ENCODE data around the gene MAML3.

The MAML3 gene

DNA sequence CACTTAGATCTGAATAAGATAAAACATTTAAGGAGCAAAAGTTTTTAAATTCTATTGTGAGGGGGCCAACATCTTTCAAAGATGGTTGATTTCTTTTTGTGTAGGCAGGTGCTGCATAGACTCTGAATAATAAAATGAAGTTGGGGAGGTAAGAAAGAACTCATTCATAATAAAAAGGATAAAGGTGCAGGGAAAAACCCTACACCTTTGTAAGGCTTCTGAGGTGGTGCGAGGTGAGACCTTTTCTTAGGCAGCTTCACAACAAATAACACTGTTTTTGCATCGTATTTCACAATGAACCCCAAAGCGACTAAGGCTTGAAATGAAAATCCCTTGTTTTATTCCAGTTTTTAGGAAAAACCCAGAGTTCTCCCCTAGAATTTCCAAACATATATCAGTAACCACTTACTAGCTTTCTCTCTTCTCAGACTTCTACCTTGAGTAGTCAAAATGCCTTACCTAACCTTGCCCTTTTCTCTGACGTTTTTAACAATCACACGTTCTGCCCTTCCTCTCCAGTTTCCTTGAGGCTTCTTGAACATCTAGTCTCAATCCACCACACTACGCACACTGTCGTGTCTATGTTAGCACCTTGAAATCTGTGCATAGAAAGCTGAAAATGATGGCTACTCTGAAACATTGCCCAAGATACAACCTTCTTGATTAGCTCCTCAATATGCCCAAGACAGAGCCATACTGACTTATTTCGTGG is 30.2 kb downstream of the MAML3 start:
- DNase-seq = no peak

DNA sequence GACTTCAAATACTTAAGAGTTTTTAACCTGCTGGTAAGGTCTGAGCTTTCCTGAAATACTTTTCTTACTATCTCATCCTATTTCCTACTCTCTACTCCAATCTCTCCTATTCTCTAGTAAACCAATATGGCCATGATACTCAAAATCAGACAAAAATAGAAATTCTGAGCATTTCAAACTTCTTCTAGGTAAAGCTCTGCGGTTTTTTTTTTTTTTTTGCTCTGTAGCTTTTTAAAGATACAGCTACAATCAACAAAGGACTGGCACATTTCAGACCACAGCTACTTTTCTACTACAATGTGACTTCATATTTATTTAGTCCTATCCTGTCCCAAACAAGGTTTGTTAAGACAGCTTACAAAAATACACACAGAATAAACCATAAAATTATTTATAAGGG is 31.1 kb downstream of the MAML3 start:
- DNase-seq = no peak

DNA sequence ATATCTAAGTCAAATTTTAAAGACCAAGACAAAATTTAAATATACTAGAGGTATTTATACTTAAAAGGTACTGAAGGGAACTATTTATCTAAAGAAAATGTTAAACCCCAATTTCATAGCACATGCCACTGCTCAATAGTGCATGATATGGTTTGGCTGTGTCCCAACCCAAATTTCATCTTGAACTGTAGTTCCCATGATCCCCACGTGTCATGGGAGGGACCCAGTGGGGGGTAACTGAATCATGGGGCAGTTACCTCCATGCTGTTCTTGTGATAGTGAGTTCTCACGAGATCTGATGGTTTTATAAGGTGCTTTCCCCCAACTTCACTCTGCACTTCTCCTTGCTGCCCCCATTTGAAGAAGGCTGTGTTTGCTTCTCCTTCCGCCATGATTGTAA is 32.3 kb downstream of the MAML3 start:
- DNase-seq = no peak

DNA sequence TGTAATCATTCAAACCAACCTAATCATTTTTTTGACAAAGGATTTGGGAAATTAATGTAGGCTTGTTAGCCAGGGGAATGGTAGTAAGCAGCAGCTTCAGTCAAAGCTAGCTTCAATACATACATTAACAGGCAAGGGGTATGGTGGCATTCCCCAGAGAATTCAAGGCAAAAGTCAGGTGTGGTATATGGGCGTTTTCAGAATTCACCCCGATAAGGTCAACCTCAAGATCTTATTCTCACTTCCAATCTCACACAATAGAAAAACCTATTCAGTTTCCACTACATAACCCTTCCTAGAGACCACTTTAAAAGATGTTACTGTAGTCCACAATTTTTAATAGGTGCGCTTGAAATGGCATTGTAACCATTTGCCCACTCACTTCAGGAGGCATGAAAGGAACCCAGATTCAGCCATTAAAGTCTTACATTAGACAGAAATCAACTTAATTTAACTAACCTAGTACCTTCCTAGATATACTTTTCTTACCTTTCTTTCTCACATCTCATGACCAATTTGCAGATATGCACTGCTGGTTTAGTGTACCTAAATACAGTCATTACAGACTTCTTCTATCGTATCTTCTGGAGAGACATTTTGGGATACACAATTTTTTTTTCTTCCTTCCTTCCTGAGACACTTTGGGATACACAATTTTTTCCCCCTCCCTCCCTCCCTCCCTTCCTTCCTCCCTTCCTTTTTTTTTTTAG is 34.9 kb downstream of the MAML3 start:
- no peak for DNase-seq

DNA sequence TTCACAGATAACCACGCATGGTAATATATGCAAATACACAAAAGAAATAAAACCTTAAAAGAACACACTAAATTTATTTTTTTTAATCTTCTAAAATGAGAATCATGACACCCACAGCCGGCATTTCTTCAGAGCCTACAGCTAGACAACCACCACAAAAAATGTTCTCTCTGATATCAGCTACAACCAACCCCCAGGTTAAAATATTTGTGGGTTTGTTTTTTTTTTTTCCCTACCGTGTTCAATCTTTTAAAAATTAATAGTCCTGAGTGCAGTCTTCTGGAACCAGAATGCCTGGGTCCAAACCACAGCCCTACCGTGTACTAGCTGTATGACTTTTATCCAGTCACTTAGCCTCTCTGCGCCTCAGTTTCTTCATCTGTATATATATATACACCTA is 36.0 kb downstream of the MAML3 start:
- DNase-seq = no peak

DNA sequence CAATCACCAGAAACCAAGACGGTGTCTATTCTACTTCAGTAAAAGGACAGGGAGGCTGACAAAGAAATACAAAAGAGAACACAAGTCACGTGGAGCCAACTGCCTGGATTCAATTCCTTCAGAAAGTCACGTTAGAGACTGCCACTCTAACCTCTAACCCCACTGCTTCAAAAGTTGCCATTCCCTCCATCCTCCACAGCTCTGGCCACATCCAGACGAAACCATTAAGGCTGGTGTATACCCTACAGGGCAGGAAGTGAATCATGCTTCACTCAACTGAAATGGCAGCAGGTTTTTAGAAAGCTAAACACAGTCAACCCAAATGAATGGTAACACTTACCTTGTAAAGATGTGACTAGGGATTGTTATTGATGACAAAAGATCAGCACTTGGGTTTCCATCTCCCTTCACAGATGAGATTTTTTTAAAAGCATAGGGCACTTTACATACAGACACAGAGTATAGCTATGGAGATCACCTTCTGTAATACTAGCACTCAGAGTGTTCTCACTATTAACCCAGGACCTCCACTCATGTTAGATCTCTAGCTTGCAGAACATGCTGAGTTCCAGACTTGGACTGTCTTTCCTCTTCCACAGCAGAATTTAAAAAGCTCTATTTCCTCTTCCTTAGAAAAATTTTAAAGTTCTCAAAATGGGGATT is 37.4 kb downstream of the MAML3 start:
- DNase-seq = no peak

DNA sequence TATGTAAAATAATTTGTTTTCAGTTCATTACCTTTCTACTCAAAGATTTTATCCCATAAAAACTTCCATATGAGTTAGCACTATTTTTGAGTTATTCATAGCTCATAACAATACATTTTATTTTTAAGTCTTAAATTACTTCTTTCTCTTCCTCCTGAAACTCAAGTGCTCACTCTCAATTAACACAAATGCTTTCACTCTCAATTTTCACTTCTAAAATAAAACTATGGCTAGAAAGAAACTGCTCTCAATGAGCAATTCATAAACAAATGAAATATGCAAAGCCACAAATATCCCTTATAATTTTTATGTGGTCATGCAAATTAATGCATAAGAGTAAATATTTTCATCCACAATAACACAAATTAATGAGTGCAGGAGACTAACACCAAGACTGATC is 38.8 kb downstream of the MAML3 start:
- no peak for DNase-seq

DNA sequence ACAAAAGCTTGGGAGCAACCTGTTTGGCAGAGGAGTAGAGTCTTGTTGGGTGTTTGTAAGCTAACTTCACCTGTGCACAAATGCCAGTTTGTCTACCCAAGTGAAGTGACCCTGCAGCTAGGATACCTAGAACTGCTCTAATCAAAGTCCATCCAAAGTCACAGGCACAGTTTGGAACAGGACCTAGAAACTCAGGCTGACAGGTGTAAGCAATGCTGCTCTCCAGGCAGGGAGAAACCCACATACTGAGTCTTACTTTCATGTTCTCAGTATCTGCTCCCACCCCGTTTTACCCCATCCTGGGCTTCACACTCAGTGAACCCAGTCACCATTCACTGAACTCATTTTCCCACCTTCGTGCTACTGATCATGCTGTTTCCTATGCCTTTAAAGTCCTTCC is 40.3 kb downstream of the MAML3 start:
- DNase-seq = no peak

DNA sequence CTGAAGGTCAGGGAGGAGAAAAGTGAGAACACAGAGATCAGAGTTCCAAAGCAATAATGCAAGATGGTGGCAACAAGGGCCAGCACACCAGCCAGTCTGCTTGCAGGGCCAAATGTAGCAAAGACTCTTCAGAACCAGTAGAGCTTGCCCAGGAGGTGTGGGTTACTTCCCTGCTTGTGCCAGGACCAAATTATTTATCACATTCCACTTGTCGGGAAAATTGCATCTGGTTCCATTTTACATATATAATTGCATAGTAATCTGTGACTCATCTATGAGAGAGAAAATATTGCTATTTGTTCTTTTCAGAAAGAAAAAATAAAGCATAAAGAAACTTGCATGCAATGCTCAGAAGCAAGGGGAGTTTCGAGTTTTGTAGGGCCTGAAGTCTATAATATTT is 41.4 kb downstream of the MAML3 start:
- DNase-seq = no peak

DNA sequence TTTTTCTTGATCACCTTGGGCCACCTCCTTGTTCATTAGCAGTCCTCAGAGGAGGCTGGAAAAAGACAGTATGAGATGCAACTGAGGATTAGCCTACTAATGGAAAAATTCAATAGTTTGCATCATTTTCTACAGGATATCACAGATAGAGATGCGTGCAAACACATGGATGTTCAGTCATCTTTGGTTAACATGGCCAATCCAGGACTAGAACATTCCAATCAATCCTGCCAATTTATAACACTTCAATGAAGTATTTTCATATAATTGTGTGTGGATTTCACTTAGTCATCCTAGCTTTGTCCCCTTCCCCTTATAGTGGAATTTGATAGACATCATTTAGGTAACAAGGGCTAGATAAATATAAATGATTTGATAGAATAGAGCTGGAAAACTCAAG is 42.7 kb downstream of the MAML3 start:
- DNase-seq = no peak

DNA sequence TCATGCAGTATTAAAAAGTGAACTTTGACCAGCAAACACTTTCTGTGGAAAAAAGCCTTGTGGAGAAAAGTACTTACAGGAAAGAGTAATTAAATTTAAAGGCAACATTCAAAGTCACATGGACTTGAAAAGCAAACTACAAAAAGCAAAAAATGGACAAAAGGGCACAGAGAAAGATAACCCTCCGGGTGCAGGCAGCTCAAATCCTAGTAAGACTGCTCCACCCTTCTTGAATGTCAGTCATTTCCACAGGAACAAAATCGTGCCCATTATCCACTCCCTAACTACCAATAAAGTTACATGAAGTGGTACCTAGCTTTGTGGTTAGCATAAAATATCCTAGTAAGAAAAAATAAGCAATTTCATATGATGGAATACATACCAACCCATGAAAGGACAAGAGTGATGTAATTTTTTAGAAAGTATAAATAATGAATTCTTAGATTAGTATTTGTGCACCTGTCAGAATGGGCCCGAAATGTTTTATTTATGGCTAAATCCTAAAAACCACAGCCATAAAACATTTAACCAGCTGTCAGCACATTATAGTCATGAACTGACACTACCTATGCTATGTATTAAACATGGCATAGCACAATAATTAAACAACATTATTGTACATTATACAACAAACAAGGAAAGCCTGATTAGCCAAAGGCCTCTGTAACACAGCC is 43.3 kb downstream of the MAML3 start:
- DNase-seq = no peak

DNA sequence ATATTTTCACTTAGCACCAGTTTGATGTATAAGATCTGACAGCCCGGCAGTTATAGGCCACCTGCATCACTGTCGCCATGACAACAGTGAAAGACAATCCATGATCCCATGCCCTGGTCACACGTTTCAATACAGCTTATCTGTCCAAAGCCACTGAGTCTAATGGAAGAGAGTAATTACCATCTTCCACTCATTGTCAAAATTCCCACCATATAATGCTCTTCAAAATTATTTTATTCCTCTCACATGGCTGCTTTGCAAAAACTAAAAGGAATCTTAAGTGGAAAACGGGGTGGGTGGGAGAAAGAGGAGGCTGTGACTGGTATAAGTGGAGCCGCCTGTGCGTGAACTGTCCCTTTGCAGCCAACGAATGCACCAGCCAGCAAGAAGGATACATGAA is 44.2 kb downstream of the MAML3 start:
- DNase-seq = peak; percentile 71

DNA sequence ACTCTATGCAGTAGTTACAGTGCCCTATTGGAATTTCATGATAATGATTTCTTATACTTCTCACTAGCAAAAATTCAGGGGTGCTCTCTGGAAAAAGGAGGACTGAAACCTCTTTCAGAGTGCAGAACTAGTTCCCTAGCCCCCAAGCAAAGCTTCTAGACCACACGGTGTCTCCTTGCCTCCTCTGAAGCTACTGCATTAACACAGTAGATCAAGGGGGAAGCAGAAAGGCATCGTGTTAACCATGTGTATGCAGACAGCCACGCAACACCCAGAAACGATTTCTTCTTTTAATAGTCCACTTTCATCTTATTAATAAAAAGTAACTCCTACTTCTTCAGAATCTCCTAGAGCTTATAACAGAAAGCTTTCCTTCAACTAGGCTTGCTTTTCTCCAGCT is 44.7 kb downstream of the MAML3 start:
- peak; percentile 63 for DNase-seq

DNA sequence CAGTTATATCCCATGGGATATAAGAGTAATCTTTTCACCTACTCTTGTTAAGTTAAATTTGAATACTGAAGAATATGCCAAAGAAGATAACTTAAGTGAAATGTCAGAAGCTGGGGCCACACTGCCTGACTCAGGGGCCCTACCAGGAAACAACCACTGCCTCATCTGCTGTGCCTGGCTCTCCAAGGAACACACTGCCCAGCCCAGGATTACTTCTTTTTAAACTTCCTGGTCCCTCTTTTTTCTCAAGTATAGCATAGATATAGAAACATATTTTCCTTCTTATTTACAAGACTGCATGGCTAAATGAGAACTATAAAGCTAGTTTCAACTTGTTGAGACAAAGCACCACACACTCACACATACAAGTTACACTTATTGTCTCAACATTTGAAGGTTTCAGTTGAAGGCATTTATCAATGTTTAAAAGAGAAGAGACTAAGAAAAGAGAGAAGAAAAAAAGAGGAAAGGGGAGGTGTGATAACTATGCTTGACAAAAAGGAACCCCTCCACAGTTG is 45.2 kb downstream of the MAML3 start:
- no peak for DNase-seq

DNA sequence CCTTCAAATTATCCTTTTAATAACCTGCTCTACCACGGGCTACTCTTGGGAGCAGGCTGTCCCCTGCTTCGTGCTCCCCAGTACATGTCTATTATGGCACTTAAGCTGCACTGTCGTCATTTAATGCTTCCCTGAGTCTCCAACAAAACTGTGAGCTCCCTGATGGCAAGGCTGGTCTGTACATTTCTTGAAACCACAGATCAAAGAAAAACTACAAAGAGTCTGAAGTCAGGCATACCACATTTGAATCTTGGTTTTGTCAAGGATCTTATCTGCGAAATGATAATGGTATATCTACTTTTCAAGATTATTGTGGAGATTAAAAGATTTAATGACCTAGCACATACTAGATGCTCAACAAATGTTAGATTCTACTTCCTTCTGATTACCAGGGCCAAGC is 45.7 kb downstream of the MAML3 start:
- DNase-seq = no peak

DNA sequence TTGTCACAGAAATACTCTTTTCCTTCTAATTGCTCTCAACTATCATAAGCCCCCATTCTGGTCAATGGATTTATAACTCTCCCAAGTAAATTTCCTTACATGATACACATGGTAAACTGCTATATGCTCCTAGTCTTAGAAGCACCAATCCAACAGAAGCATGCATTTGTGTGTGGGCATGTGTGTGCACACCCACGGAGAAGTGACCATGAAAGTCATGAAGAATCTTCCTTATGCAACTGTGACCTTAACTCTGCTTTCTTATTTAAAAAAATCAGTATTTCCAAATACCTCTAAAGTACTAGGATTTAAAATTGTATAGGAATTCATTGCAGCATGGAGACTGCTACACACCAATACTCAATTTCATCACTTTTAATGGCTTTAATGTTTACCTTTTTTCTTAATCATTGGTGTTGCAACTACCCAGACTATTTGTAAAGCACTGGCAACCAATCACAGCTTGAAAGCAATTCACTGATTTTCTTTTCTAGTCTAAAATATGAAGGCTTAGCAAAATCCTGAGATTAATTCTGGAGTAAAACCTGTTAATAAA is 47.6 kb downstream of the MAML3 start:
- no peak for DNase-seq

DNA sequence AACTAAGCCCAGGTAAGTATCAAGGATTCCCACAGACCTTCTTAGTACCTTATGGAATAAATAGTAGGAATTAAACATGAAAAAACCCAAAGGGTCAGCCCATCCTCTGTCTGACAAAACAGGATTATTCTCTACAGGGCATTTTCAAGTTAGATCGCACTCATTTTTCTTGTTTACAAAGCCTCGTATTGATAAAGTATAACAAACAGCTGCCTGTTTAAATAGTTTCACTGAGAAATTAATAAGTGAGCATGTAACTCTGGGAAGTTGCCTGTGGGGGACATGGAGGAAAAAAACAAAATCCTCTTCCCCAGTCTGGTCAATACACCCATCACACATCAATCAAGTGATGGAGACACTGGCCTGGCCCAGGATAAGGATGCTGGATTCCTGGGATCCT is 48.5 kb downstream of the MAML3 start:
- DNase-seq = no peak

DNA sequence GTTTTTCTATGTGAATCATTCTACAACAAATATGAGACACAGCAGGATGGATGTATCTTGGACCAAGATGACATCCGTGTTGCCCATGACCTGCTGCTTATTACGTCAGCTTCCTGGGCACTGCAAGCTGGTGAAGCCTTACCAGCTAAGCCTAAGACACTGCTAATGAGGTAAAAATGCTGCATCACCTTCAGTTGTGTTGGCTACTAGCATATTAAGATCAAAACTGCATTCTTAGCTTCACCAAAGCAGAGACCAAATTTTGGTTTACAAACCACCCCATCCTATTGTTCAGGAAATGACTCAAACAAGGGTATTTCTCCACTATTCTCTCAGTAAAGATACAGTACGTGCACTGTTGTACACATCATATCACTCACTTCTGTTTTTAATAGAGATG is 50.3 kb downstream of the MAML3 start:
- DNase-seq = no peak

DNA sequence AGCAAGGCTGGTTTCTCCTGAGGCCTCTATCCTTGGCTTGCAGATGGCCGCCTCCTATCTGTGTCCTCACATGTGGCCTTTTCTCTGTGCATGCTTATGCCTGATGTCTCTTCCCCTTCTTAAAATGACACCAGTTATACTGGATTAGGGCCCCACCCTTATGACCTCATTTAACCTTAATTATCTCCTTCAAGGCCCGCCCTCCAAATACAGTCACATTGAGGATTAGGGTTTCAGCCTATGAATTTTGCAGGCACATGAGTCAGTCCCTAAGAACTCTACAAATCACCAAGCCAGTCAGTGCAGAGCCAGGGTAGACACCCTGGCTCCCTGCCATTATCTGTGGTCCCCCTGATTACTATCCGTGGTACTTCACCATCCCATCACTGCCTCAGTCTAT is 51.6 kb downstream of the MAML3 start:
- DNase-seq = no peak

DNA sequence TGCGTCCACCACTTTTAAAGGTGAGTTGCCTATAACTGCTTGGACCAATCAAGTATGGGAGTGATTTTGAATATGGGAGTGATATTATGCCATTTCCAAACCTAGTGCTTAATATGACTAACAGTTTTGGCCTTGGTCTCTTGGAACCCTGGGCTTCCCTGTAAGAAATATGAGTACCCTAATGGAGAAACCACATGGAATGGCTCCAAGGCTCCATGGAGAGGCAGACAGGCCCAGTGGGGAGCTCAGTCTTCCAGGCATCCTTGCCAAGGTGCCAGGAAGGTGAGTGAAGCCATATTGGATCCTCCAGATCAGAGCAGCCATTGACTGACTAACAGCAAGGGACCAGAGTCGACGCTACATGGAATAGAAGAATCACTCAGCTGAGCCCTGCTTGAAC is 53.2 kb downstream of the MAML3 start:
- DNase-seq = no peak

DNA sequence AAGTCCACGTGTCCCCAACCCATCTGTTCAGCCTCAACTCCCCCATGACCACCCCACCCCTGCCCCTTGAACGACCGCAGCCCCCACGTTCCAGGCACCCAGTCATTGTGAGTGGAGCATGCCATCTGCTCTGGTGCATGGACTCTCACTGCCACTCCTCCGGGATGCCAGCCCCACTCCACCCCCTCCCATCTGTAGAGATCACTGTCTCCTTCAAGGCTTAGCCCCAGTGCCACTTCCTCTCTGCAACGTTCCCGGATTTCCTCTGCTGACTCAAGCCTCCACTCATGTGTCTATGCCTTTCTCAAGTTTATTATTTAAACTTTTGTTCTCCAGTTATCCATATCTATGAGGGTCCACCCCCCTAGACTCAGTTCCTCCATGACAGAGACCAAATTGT is 54.0 kb downstream of the MAML3 start:
- no peak for DNase-seq

DNA sequence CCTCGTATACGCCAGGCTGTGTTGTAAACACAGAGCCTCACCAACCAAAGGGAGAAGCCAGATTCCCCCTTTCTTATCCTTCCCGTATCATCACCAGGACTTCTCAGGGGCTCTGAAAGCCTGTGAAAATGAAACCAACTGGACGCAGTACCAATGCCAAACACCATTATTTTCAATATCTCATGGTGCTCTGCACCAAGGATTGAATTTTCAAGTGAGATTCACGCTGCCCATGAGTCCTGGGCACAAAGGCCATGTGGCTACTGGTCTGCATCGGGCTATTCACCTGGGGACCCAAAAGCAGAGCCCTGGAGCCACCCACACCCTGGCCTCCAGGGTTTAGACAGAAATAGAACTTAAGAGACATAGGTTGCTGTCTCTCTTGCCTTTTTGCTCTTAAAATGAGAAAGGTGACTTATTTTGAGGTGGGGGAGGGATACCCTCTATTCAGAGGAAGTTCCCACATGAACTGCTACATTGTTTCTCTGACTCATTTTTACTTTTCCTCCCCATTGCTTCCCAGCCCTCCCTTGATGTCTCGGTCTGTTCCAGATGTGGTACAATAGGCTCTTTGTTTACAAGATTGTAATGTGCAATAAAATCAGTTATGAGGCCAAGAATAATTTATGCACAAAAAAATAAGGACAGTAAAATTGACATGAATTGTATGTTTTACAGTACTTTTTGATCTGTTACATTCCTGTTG is 55.4 kb downstream of the MAML3 start:
- no peak for DNase-seq

DNA sequence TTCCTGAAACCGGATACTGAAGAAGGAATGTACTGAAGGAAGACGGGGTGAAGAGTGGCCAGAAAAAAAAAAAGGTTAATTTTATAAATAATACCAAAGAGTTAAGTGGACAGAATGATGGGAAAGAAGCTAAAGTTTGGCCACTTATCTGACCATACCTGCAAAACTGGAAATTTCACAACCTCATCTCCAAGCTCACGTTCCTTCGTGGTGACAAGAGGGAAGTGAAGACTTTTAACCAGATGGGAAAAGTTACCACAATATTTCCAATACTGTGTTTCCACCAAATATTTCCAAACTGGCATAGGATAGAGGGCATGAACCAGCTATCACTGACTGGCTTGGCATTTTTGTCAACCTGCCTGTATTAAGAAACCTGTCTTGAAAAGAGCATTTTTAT is 56.4 kb downstream of the MAML3 start:
- DNase-seq = no peak

Data from NCI-H2227 treated with DMSO at 0.1 percent for 48 hours (cell line).